Natural killer cell (primary cell): Measurements from ENCODE around the gene GALNT4. TPM values are rescaled to one million over a fixed set of nuclear protein-coding genes. Genes with fewer than 3 reads are reported as not detected.

Source experiments
- ATAC-seq, 3 donors: fragments of 150-1000 bp in 2 of 3; fragments of 200-7000 bp in 1 of 3; cut with Tn5 transposase; 1 replicate in 1 of 3; 2 replicates in 2 of 3; pipeline ENCODE4 v1.10.0; 2021; ENCODE audit warnings: mild to moderate bottlenecking in 2 of 3, moderate library complexity in 2 of 3
- DNase-seq, 2 donors: peaks; one replicate each; pipeline versions ENCODE4 v3.0.0 to v3.0.0-alpha.2; 2013 to 2021; ENCODE audit warnings: mixed read lengths in 1 of 2
- H3K27ac ChIP-seq: one replicate; pipeline ENCODE4 v1.5.1; 2013; ENCODE audit warnings: mild to moderate bottlenecking, low read length
- H3K27me3 ChIP-seq: one replicate; pipeline ENCODE4 v1.6.1; 2013; ENCODE audit warnings: low read length; ENCODE audit not compliant: control insufficient read depth, insufficient read depth
- H3K36me3 ChIP-seq: one replicate; pipeline ENCODE4 v1.6.1; 2013; ENCODE audit warnings: low read length; ENCODE audit not compliant: control insufficient read depth, insufficient read depth
- H3K4me1 ChIP-seq: one replicate; pipeline ENCODE4 v1.6.1; 2013; ENCODE audit warnings: low read length; ENCODE audit not compliant: control insufficient read depth, insufficient read depth
- H3K4me3 ChIP-seq: one replicate; pipeline ENCODE4 v1.5.1; 2013; ENCODE audit warnings: low read length
- H3K9me3 ChIP-seq: one replicate; pipeline ENCODE4 v1.6.1; 2013; ENCODE audit warnings: low read length; ENCODE audit not compliant: control insufficient read depth, insufficient read depth
- H3K27ac Mint-ChIP-seq, 2 donors: one replicate each; pipeline ENCODE4 v1.8.0; 2022; ENCODE audit warnings: mild to moderate bottlenecking in 2 of 2, mixed read lengths in 2 of 2, moderate library complexity in 1 of 2
- H3K27me3 Mint-ChIP-seq, 2 donors: one replicate each; pipeline ENCODE4 v1.8.0; 2022; ENCODE audit warnings: low read depth in 2 of 2, mixed read lengths in 2 of 2
- H3K36me3 Mint-ChIP-seq: one replicate; pipeline ENCODE4 v1.8.0; 2022; ENCODE audit warnings: mixed read lengths
- H3K4me1 Mint-ChIP-seq, 2 donors: one replicate each; pipeline ENCODE4 v1.8.0; 2022; ENCODE audit warnings: mixed read lengths in 2 of 2
- H3K4me3 Mint-ChIP-seq: one replicate; pipeline ENCODE4 v1.8.0; 2022; ENCODE audit warnings: mild to moderate bottlenecking, moderate library complexity, mixed read lengths
- H3K9me3 Mint-ChIP-seq, 2 donors: one replicate each; pipeline ENCODE4 v1.8.0; 2022; ENCODE audit warnings: mixed read lengths in 2 of 2
- CTCF ChIP-seq: fragments of 200-600 bp; IDR thresholded peaks from one replicate; pipeline ENCODE4 v1.8.0; 2022; ENCODE audit warnings: antibody characterized with exemption
- WGBS: methylation state at CpG from one replicate; pipeline ENCODE4 v1.1.7; 2013; ENCODE audit warnings: missing lambda C conversion rate; ENCODE audit not compliant: insufficient coverage; 5-methylcytosine and 5-hydroxymethylcytosine counted together
- intact Hi-C: fragments of 100-400 bp; cut with micrococcal nuclease; formaldehyde crosslinking; loops from one replicate; pipeline ENCODE4 v1.14.2; 2022
- total RNA-seq, 4 donors: library from RNA; stranded (reverse); fragments of 120-200 nt in 1 of 4; gene quantifications; one replicate each; pipeline versions ENCODE4 v1.2.3 to v1.2.4, GENCODE V29; 2013 to 2022

GALNT4 gene
- total RNA-seq, 3 donors from 2014 or later (not counting 1 experiment from before 2014, with no cell fraction given), result 14.3 to 19.9 (median 18.7) TPM

- intact Hi-C loops, result no loop called here
- H3K4me1 Mint-ChIP-seq, result peaks cover 0 to 5% of the 10 kb centered on the region in 2 donors
- no peak overlapping the region for H3K27ac Mint-ChIP-seq
- no peak for ATAC-seq
- H3K4me3 ChIP-seq, result no peak overlapping the region
- H3K36me3 Mint-ChIP-seq, result no peaks in the 10 kb centered on the region
- H3K4me3 Mint-ChIP-seq, result no peak overlapping the region
- DNase-seq, result no peak
- H3K27me3 Mint-ChIP-seq, result peaks cover 0 to 6% of the 10 kb centered on the region in 2 donors
- no peaks in the 10 kb centered on the region for H3K4me1 ChIP-seq
- no peak for TF ChIP-seq CTCF
- no peak overlapping the region for H3K27ac ChIP-seq
- no peaks in the 10 kb centered on the region for H3K9me3 ChIP-seq
- no peaks in the 10 kb centered on the region for H3K36me3 ChIP-seq
- H3K9me3 Mint-ChIP-seq, result no peaks in the 10 kb centered on the region
- 94% methylated on average over 5 of the region's 5 CpGs for WGBS
- H3K27me3 ChIP-seq, result no peaks in the 10 kb centered on the region
Measured at GRCh38 chr12:89568484-89568883, 43.9 kb upstream of the GALNT4 start.

- Mint-ChIP-seq H3K36me3 (no peaks in the 10 kb centered on the region), H3K9me3 (no peaks in the 10 kb centered on the region), H3K4me1 (peaks cover 0 to 5% of the 10 kb centered on the region in 2 donors), H3K27me3 (peaks cover 0 to 6% of the 10 kb centered on the region in 2 donors), H3K4me3 (no peak overlapping the region), H3K27ac (no peak overlapping the region)
- intact Hi-C loops, result no loop called here
- DNase-seq (no peak), ATAC-seq (no peak)
- H3K9me3 ChIP-seq, result no peaks in the 10 kb centered on the region
- H3K4me1 ChIP-seq, result no peaks in the 10 kb centered on the region
- no peak overlapping the region for H3K27ac ChIP-seq
- H3K36me3 ChIP-seq, result no peaks in the 10 kb centered on the region
- TF ChIP-seq CTCF, result no peak
- WGBS, result 95% methylated on average over 2 of the region's 3 CpGs
- no peaks in the 10 kb centered on the region for H3K27me3 ChIP-seq
- H3K4me3 ChIP-seq, result no peak overlapping the region
Measured at GRCh38 chr12:89567691-89568239, 43.2 kb upstream of the GALNT4 start.

- Histone ChIP-seq H3K36me3 (no peaks in the 10 kb centered on the region), H3K9me3 (no peaks in the 10 kb centered on the region), H3K27me3 (no peaks in the 10 kb centered on the region), H3K4me1 (no peaks in the 10 kb centered on the region), H3K27ac (no peak overlapping the region), H3K4me3 (no peak overlapping the region)
- H3K4me3 Mint-ChIP-seq, result no peak overlapping the region
- H3K4me1 Mint-ChIP-seq, result peaks cover 0 to 5% of the 10 kb centered on the region in 2 donors
- intact Hi-C loops, result no loop called here
- H3K9me3 Mint-ChIP-seq, result no peaks in the 10 kb centered on the region
- no peak for ATAC-seq
- DNase-seq, result no peak
- H3K36me3 Mint-ChIP-seq, result no peaks in the 10 kb centered on the region
- no peak overlapping the region for H3K27ac Mint-ChIP-seq
- no peak for TF ChIP-seq CTCF
- peaks cover 0 to 6% of the 10 kb centered on the region in 2 donors for H3K27me3 Mint-ChIP-seq
Measured at GRCh38 chr12:89566615-89567014, 42.0 kb upstream of the GALNT4 start.

GRCh38 chr12:89565002-89565401 is 40.4 kb upstream of the GALNT4 start:
- TF ChIP-seq CTCF, result no peak
- Mint-ChIP-seq H3K36me3 (no peaks in the 10 kb centered on the region), H3K27me3 (peaks cover 0 to 6% of the 10 kb centered on the region in 2 donors), H3K4me3 (no peak overlapping the region), H3K4me1 (peaks cover 0 to 5% of the 10 kb centered on the region in 2 donors), H3K9me3 (no peaks in the 10 kb centered on the region), H3K27ac (no peak overlapping the region)
- no peak overlapping the region for H3K4me3 ChIP-seq
- H3K27me3 ChIP-seq, result no peaks in the 10 kb centered on the region
- no peaks in the 10 kb centered on the region for H3K36me3 ChIP-seq
- intact Hi-C loops, result no loop called here
- no peaks in the 10 kb centered on the region for H3K9me3 ChIP-seq
- ATAC-seq, result no peak
- H3K4me1 ChIP-seq, result no peaks in the 10 kb centered on the region
- no peak overlapping the region for H3K27ac ChIP-seq
- no peak for DNase-seq
